Astrocyte of the spinal cord (primary cell): ENCODE results near the gene INSYN2B.

ENCODE experiments used
- DNase-seq: peaks from one replicate; pipeline ENCODE4 v3.0.0; 2011; ENCODE audit warnings: low read depth, low spot score
- H3K4me3 ChIP-seq: 2 replicates; pipeline ENCODE4 v1.5.1; 2011; ENCODE audit warnings: low read depth, mild to moderate bottlenecking, low read length, moderate library complexity
- CTCF ChIP-seq: IDR thresholded peaks from 2 replicates; pipeline ENCODE4 v1.5.1; 2012; ENCODE audit warnings: low read depth, mild to moderate bottlenecking, low read length, inconsistent platforms
- in situ Hi-C: cut with HindIII; loops from 2 replicates; pipeline ENCODE4 v1.10.0; 2017; ENCODE audit warnings: low sequenced_read_pairs

INSYN2B gene

GRCh38 chr5:169906745-169907649, 73.3 kb downstream of the INSYN2B start:
- no peak overlapping the region for H3K4me3 ChIP-seq
- in situ Hi-C loops, result no loop called here
- no peak for DNase-seq
- TF ChIP-seq CTCF, result no peak

GRCh38 chr5:169905017-169905416, 75.3 kb downstream of the INSYN2B start:
- no peak overlapping the region for H3K4me3 ChIP-seq
- no peak for DNase-seq
- TF ChIP-seq CTCF, result no peak
- in situ Hi-C loops, result no loop called here

GRCh38 chr5:169904508-169904907, 75.8 kb downstream of the INSYN2B start:
- no peak overlapping the region for H3K4me3 ChIP-seq
- DNase-seq, result no peak
- in situ Hi-C loops, result no loop called here
- TF ChIP-seq CTCF, result no peak

- TF ChIP-seq CTCF, result no peak
- in situ Hi-C loops, result no loop called here
- H3K4me3 ChIP-seq, result no peak overlapping the region
- DNase-seq, result peak; percentile 55
These were observed 76.2 kb downstream of the INSYN2B start for GRCh38 chr5:169904059-169904458.

- no peak for DNase-seq
- no peak overlapping the region for H3K4me3 ChIP-seq
- no peak for TF ChIP-seq CTCF
- in situ Hi-C loops, result no loop called here
These were observed 78.4 kb downstream of the INSYN2B start for GRCh38 chr5:169901896-169902295.

- TF ChIP-seq CTCF, result no peak
- no peak overlapping the region for H3K4me3 ChIP-seq
- in situ Hi-C loops, result no loop called here
- DNase-seq, result no peak
These were observed 82.8 kb downstream of the INSYN2B start for GRCh38 chr5:169897481-169897880.
